Left lung (tissue), 10 donors: ENCODE measurements around the gene GPC5. TPM values are rescaled to one million over a fixed set of nuclear protein-coding genes. Genes with fewer than 3 reads are reported as not detected.

ENCODE experiments used
- ATAC-seq: fragments of 200-7000 bp; cut with Tn5 transposase; one replicate; pipeline ENCODE4 v1.9.1; 2020; ENCODE audit warnings: moderate library complexity
- DNase-seq, 4 donors: peaks; one replicate each; pipeline ENCODE4 v3.0.0-alpha.2; 2013 to 2020
- H3K27ac ChIP-seq, 2 donors: fragments of 200-600 bp; sonication (generic) in 1 of 2; one replicate each; pipeline versions ENCODE4 v1.5.0 to v1.8.0; 2020 to 2021
- H3K27me3 ChIP-seq, 2 donors: fragments of 200-600 bp; sonication (generic) in 1 of 2; one replicate each; pipeline versions ENCODE4 v1.5.0 to v1.8.0; 2020 to 2021
- H3K36me3 ChIP-seq, 2 donors: fragments of 200-600 bp; sonication (generic) in 1 of 2; one replicate each; pipeline versions ENCODE4 v1.5.0 to v1.8.0; 2020 to 2021
- H3K4me1 ChIP-seq, 2 donors: fragments of 200-600 bp; one replicate each; pipeline ENCODE4 v1.8.0; 2021
- H3K4me3 ChIP-seq, 2 donors: fragments of 200-600 bp; sonication (generic) in 1 of 2; one replicate each; pipeline versions ENCODE4 v1.5.0 to v1.8.0; 2020 to 2021; ENCODE audit warnings: mild to moderate bottlenecking in 1 of 2
- H3K9me3 ChIP-seq, 2 donors: fragments of 200-600 bp; sonication (generic) in 1 of 2; one replicate each; pipeline versions ENCODE4 v1.5.0 to v1.8.0; 2020 to 2021
- intact Hi-C, 2 donors: fragments of 100-400 bp; cut with DNase I; formaldehyde crosslinking; loops; one replicate each; pipeline versions ENCODE4 v1.11.2 to v1.14.2; 2022
- polyA plus RNA-seq, 6 donors: library from polyadenylated mRNA; unstranded; fragments of 120-200 nt; gene quantifications; one replicate each; pipeline ENCODE4 v1.2.1, GENCODE V29; 2013; ENCODE audit not compliant: insufficient read length in 6 of 6
- total RNA-seq, 2 donors: library from RNA; stranded (reverse); fragmentation: NEBNext Ultra II Directional; extraction: Animal tissue kit (Norgen Biotek cat#: 25700); gene quantifications; one replicate each; pipeline ENCODE4 v1.2.1, GENCODE V29; 2021
- TF ChIP-seq, protein P1 (sequence below), 2 donors: fragments of 200-600 bp; sonication (generic) in 1 of 2; IDR thresholded peaks; one replicate each; pipeline versions ENCODE4 v1.5.0 to v1.8.0; 2021; ENCODE audit warnings: antibody characterized with exemption in 2 of 2
- donor health status: DM: no; HTN: yes; CAD: no.
- donor health status: DM: no; HTN: no; CAD: no.

The GPC5 gene
- total and polyA plus RNA-seq, 8 donors, result 9.2 to 19.5 (median 11.5) TPM

GRCh38 chr13:92412481-92412880 is 1014.1 kb downstream of the GPC5 start:
- TF ChIP-seq, protein P1, sequence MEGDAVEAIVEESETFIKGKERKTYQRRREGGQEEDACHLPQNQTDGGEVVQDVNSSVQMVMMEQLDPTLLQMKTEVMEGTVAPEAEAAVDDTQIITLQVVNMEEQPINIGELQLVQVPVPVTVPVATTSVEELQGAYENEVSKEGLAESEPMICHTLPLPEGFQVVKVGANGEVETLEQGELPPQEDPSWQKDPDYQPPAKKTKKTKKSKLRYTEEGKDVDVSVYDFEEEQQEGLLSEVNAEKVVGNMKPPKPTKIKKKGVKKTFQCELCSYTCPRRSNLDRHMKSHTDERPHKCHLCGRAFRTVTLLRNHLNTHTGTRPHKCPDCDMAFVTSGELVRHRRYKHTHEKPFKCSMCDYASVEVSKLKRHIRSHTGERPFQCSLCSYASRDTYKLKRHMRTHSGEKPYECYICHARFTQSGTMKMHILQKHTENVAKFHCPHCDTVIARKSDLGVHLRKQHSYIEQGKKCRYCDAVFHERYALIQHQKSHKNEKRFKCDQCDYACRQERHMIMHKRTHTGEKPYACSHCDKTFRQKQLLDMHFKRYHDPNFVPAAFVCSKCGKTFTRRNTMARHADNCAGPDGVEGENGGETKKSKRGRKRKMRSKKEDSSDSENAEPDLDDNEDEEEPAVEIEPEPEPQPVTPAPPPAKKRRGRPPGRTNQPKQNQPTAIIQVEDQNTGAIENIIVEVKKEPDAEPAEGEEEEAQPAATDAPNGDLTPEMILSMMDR (IDR thresholded peaks at IDR 0.05), result no peak
- no peaks in the 10 kb centered on the region for H3K4me1 ChIP-seq
- ATAC-seq (no peak), DNase-seq (peak in 2 of 4 donors; percentile 75 to 79)
- intact Hi-C loops, result no loop called here
- H3K27me3 ChIP-seq, result no peaks in the 10 kb centered on the region
- H3K4me3 ChIP-seq, result no peak overlapping the region
- no peaks in the 10 kb centered on the region for H3K36me3 ChIP-seq
- H3K27ac ChIP-seq, result no peak overlapping the region
- no peaks in the 10 kb centered on the region for H3K9me3 ChIP-seq

- ATAC-seq (no peak), DNase-seq (peak in 2 of 4 donors; percentile 21 to 31)
- intact Hi-C loops, result no loop called here
- TF ChIP-seq, protein P1 (IDR thresholded peaks at IDR 0.05), result no peak
- H3K27me3 ChIP-seq, result no peaks in the 10 kb centered on the region
- H3K4me1 ChIP-seq, result no peaks in the 10 kb centered on the region
- H3K27ac ChIP-seq, result no peak overlapping the region
- H3K36me3 ChIP-seq, result no peaks in the 10 kb centered on the region
- no peak overlapping the region for H3K4me3 ChIP-seq
- no peaks in the 10 kb centered on the region for H3K9me3 ChIP-seq
These were observed 1014.6 kb downstream of the GPC5 start for GRCh38 chr13:92412996-92413395.

DNA sequence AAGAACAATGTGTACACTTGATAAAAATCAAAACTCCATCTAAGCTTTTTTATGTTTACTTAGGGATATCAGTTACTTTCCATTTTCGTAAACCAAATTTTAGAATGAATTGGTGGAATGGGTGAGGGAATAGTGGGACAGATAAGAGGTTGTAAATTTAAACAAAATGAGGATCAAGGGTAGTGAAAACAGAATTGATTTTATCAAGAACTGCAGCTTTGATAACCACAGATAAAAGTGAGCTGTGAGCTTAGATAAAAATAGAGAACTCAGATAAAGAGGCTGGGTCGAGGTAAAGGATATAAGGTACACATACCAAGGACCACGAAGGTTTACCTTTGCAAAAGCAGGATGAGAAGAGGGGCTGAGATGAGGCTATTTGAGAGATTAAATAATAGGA is 1015.0 kb downstream of the GPC5 start:
- TF ChIP-seq, protein P1 (IDR thresholded peaks at IDR 0.05), result no peak
- DNase-seq (no peak), ATAC-seq (no peak)
- no peak overlapping the region for H3K27ac ChIP-seq
- no peaks in the 10 kb centered on the region for H3K27me3 ChIP-seq
- no peaks in the 10 kb centered on the region for H3K9me3 ChIP-seq
- no peaks in the 10 kb centered on the region for H3K4me1 ChIP-seq
- H3K36me3 ChIP-seq, result no peaks in the 10 kb centered on the region
- no peak overlapping the region for H3K4me3 ChIP-seq
- intact Hi-C loops, result no loop called here

- DNase-seq (no peak), ATAC-seq (no peak)
- TF ChIP-seq, protein P1 (IDR thresholded peaks at IDR 0.05), result no peak
- H3K9me3 ChIP-seq, result no peaks in the 10 kb centered on the region
- intact Hi-C loops, result no loop called here
- H3K27ac ChIP-seq, result no peak overlapping the region
- no peak overlapping the region for H3K4me3 ChIP-seq
- H3K36me3 ChIP-seq, result no peaks in the 10 kb centered on the region
- no peaks in the 10 kb centered on the region for H3K27me3 ChIP-seq
- H3K4me1 ChIP-seq, result no peaks in the 10 kb centered on the region
These were observed 1016.4 kb downstream of the GPC5 start for GRCh38 chr13:92414851-92415250.

DNA sequence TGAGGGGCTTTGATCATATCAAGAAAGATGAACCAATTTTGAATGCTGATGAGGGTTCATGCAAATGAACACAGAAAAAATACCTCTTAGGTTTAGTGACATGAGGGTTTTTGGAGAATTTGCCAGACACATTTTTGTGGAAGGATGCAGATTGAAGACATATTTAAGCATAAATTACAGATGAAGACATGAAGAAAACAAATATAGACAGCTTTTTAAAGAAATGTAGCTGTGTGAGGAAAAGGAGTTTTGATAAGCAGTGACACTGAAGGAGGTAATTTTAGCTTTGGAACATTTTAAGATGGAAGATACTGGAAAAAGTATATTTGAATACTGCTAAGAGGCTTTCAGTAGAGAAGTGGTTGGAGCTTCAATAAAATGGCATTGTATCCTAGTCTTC is 1017.4 kb downstream of the GPC5 start:
- DNase-seq, result no peak
- Histone ChIP-seq H3K9me3 (no peaks in the 10 kb centered on the region), H3K27me3 (no peaks in the 10 kb centered on the region), H3K4me3 (no peak overlapping the region), H3K36me3 (no peaks in the 10 kb centered on the region), H3K4me1 (no peaks in the 10 kb centered on the region), H3K27ac (no peak overlapping the region)
- TF ChIP-seq, protein P1 (IDR thresholded peaks at IDR 0.05), result no peak
- intact Hi-C loops, result no loop called here
- ATAC-seq, result no peak
